HFF-Myc (cell line): Measurements from ENCODE around the gene BICC1.

Experiments used
- DNase-seq: peaks from one replicate; pipeline ENCODE4 v3.0.0-alpha.2; 2011; ENCODE audit warnings: low read depth; ENCODE audit errors: extremely low read depth
- H3K4me3 ChIP-seq: replicated peaks from 2 replicates; pipeline ENCODE4 v1.5.1; 2011; ENCODE audit warnings: low read depth, mild to moderate bottlenecking, control low read depth, low read length
- CTCF ChIP-seq: IDR thresholded peaks from 2 replicates; pipeline ENCODE4 v1.5.1; 2012; ENCODE audit warnings: mild to moderate bottlenecking, low read depth, low read length, control low read depth; ENCODE audit errors: missing control alignments

BICC1 gene

GRCh38 chr10:58821752-58822056 is 309.0 kb downstream of the BICC1 start:
- TF ChIP-seq CTCF = no peak
- DNase-seq = no peak
- H3K4me3 ChIP-seq = no peak overlapping the region

- no peak for TF ChIP-seq CTCF
- no peak for DNase-seq
- H3K4me3 ChIP-seq = no peak overlapping the region
These were observed 311.3 kb downstream of the BICC1 start for GRCh38 chr10:58823983-58824382.

GRCh38 chr10:58824396-58824795 is 311.7 kb downstream of the BICC1 start:
- no peak for DNase-seq
- no peak for TF ChIP-seq CTCF
- no peak overlapping the region for H3K4me3 ChIP-seq

GRCh38 chr10:58826694-58827093 is 314.0 kb downstream of the BICC1 start:
- no peak overlapping the region for H3K4me3 ChIP-seq
- DNase-seq = no peak
- TF ChIP-seq CTCF = no peak

- no peak overlapping the region for H3K4me3 ChIP-seq
- TF ChIP-seq CTCF = no peak
- no peak for DNase-seq
These were observed 314.7 kb downstream of the BICC1 start for GRCh38 chr10:58827381-58827780.

- no peak for TF ChIP-seq CTCF
- H3K4me3 ChIP-seq = no peak overlapping the region
- no peak for DNase-seq
These were observed 317.2 kb downstream of the BICC1 start for GRCh38 chr10:58829839-58830238.

- no peak overlapping the region for H3K4me3 ChIP-seq
- TF ChIP-seq CTCF = no peak
- no peak for DNase-seq
These were observed 318.0 kb downstream of the BICC1 start for GRCh38 chr10:58830697-58831096.
